ENCODE results near the gene STBD1.

Gene STBD1

DNA sequence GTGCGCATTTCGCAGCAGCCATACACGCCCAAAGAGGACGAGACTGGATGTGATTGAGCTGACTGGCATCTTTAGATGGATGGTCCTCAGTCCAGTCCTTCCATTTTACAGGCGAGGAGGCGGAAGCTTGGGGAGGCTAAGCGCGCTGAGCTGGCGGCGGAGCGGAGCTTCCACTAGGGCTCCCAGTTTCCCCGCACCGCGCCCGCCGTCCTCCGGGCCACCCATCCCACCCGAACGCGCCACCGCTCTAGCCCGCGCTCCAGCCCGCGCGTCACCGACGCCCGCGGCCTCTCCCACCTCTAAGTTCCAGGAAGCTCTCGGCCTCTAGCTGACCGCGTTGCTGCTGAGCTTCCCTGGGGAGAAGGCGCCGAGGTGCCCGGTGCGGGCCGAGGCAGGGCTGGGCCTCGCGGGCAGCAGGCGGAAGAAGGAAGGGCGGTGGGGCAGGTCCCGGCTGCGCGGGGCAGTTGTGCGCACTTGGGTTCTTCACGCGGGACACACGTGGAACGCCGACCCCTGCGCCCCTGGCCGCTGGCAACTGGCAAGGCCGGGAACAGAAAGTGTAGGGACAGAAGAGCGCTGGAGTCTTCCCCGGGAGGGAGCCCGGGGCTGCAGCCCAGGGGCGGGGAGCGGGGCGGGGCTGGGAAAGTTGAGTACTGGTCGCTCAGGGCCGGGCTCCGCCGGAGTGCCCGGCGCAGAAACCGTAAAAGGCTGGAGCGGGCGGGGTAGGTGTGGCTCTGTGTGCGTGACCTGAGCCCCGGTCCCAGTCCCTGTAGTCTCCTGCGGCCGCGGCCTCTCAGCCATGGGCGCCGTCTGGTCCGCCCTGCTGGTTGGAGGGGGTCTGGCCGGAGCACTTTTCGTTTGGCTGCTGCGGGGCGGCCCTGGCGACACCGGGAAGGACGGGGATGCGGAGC, at the start of gene STBD1:
Gene STBD1 (plus strand): TSS at position 763 of the 911 bp plus-strand sequence. CDS start 37 bp downstream, at position 800.
- peak; percentile 84 for TF ChIP-seq ZFX (IDR thresholded peaks at IDR 0.05)
- TF ChIP-seq, protein P1, sequence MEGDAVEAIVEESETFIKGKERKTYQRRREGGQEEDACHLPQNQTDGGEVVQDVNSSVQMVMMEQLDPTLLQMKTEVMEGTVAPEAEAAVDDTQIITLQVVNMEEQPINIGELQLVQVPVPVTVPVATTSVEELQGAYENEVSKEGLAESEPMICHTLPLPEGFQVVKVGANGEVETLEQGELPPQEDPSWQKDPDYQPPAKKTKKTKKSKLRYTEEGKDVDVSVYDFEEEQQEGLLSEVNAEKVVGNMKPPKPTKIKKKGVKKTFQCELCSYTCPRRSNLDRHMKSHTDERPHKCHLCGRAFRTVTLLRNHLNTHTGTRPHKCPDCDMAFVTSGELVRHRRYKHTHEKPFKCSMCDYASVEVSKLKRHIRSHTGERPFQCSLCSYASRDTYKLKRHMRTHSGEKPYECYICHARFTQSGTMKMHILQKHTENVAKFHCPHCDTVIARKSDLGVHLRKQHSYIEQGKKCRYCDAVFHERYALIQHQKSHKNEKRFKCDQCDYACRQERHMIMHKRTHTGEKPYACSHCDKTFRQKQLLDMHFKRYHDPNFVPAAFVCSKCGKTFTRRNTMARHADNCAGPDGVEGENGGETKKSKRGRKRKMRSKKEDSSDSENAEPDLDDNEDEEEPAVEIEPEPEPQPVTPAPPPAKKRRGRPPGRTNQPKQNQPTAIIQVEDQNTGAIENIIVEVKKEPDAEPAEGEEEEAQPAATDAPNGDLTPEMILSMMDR (conservative IDR thresholded peaks at IDR 0.05): no peak
- H3K27ac ChIP-seq: peak within 1 kb of the TSS; percentile 83

DNA sequence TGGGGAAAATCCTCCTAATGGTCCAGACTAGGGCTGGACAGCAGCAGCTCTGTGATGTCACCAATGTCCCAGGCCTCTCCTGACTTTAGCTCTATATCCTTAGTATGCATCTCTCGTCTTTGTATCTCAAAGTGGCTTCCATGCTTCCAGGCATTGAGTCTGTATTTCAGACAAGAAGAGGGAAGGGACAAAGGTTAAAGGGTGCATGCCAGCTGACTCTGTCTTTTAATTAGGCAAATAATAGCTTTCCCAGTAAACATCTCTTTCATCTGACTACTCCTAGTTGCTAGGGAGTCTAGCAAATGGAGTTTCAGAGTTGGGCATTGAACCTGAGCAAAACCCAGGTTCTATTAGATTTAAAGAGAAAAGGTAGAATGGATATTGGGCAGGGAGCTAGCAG, 49.6 kb upstream of the STBD1 start:
- TF ChIP-seq ZFX (IDR thresholded peaks at IDR 0.05): no peak
- TF ChIP-seq, protein P1 (conservative IDR thresholded peaks at IDR 0.05): no peak
- H3K27ac ChIP-seq: no peak overlapping the region

DNA sequence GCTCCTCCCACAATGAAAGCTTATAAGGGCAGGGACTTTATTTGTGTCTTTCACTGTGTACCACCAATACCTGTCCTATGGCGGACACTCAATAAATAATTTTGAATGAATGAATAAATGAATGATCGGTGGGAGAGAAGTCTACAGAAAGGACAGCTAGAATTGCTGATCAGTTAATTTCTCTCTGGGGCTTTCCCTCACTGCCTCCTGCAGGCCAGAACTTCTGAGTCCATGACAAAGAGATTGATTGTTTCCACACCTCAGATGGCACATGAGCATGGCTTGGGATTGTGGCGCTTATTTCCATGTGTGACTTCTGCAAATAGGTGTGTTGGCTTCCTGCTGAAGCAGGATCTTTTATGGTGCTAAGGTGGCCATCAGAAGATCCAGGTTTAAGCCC, 48.7 kb upstream of the STBD1 start:
- no peak overlapping the region for H3K27ac ChIP-seq
- no peak for TF ChIP-seq ZFX (IDR thresholded peaks at IDR 0.05)
- TF ChIP-seq, protein P1 (conservative IDR thresholded peaks at IDR 0.05): no peak

DNA sequence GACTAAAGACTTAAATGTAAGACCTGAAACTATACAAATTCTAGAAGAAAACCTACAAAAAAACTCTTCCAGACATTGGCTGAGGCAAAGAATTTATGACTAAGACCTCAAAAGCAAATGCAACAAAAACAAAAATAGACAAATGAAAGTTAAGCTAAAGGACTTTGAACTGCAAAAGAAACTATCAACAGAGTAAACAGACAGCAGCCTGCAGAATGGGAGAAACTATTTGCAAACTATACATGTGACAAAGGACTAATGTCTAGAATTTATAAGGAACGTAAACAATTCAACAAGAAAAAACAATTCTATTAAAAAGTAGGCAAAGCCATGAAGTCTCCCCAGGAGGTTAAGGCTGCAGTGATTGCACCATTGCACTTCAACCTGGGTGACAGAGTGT, 46.0 kb upstream of the STBD1 start:
- H3K27ac ChIP-seq: no peak overlapping the region
- TF ChIP-seq, protein P1 (conservative IDR thresholded peaks at IDR 0.05): no peak
- no peak for TF ChIP-seq ZFX (IDR thresholded peaks at IDR 0.05)

DNA sequence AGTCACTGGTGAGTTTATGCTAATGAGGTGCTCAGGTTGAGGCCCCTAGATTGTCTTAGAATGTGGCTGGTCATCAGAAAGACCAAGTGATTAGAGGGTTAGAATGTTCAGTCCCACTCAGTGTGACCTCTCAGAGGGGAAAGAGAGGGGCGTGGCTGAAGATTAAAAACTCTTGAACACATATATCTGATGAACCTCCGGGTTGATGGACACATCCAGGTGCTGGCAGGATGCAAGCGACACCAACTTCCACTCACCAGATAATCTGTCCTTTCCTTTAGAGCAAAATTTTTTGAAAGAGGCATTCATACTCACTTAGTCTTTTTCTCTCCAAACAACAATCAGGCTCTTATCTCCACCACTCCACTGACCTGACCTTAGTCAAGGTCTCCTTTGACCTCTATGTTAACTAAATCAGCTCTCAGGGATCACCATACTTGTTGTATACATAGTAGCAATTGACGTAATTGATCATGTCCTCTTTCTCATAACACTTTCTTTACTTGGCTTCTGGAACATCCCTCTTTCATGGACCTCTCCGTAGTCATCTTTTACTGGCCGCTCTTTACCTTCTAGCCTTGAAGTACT, 40.8 kb upstream of the STBD1 start:
- TF ChIP-seq, protein P1 (conservative IDR thresholded peaks at IDR 0.05): no peak
- TF ChIP-seq ZFX (IDR thresholded peaks at IDR 0.05): no peak
- no peak overlapping the region for H3K27ac ChIP-seq

DNA sequence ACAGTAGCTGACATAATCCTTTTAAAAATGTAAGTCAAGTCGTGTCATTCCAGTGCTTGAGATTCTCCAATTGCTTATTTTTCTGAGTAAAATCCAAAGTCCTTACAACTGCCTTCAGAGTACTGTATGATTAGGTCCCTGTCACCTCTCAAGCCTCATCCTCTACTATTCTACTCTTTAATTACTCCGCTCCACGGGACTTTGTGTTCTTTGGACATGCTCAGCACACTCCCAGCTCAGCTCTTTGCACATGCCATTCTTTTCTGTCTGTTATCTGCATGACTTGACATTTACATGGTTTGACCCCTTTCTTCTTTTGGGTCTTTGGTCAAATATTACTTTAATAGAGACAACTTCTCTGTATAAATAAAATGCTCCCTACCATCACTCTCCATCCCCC, 39.9 kb upstream of the STBD1 start:
- H3K27ac ChIP-seq: no peak overlapping the region
- TF ChIP-seq, protein P1 (conservative IDR thresholded peaks at IDR 0.05): no peak
- TF ChIP-seq ZFX (IDR thresholded peaks at IDR 0.05): no peak

DNA sequence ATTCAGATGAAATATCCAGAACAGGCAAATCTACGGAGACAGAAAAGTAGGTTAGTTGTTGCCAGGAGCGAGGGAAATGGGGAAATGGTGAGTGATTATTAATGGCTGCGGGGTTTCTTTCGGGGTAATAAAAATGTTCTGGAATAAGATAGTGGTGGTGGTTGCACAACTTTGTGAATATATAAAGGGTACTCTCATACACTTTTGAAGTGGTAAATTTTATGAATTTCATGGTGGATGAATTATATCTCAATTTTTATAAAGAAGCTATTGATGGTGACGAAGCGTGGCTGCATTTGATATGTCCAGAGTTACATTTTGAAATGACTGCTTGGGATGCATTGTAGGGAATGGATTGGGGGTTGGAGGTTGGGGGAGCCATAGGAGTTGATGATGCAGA, 38.7 kb upstream of the STBD1 start:
- TF ChIP-seq, protein P1 (conservative IDR thresholded peaks at IDR 0.05): no peak
- no peak for TF ChIP-seq ZFX (IDR thresholded peaks at IDR 0.05)
- no peak overlapping the region for H3K27ac ChIP-seq

All from C4-2B (cell line).